BE2C (cell line): ENCODE measurements around the gene ANKRD40CL.

Source experiments
- DNase-seq: peaks from one replicate; pipeline ENCODE4 v3.0.0-alpha.2; 2020
- H3K27me3 ChIP-seq: fragments of 250-450 bp; sonication (Bioruptor Pico); 2 replicates; pipeline ENCODE4 v1.5.1; 2020; ENCODE audit warnings: mild to moderate bottlenecking
- H3K36me3 ChIP-seq: fragments of 250-450 bp; sonication (Bioruptor Pico); 2 replicates; pipeline ENCODE4 v1.5.1; 2020; ENCODE audit warnings: mild to moderate bottlenecking
- H3K4me1 ChIP-seq: fragments of 250-450 bp; sonication (Bioruptor Pico); 2 replicates; pipeline ENCODE4 v1.5.1; 2020
- H3K4me3 ChIP-seq: 2 replicates; pipeline ENCODE4 v1.5.1; 2011; ENCODE audit warnings: low read depth, low read length
- H3K9me3 ChIP-seq: fragments of 250-450 bp; sonication (Bioruptor Pico); 2 replicates; pipeline ENCODE4 v1.5.1; 2020
- CTCF ChIP-seq: IDR thresholded peaks from 2 replicates; pipeline ENCODE4 v1.5.1; 2012; ENCODE audit warnings: mild to moderate bottlenecking, low read depth, low read length

The ANKRD40CL gene

GRCh38 chr17:50745631-50746030 is 21.7 kb downstream of the ANKRD40CL start:
- H3K4me3 ChIP-seq: no peak overlapping the region
- no peaks in the 10 kb centered on the region for H3K4me1 ChIP-seq
- no peak for TF ChIP-seq CTCF
- H3K27me3 ChIP-seq: no peaks in the 10 kb centered on the region
- peaks cover 95% of the 10 kb centered on the region for H3K36me3 ChIP-seq
- no peak for DNase-seq
- H3K9me3 ChIP-seq: no peaks in the 10 kb centered on the region

GRCh38 chr17:50739098-50739497 is 28.2 kb downstream of the ANKRD40CL start:
- Histone ChIP-seq H3K9me3 (no peaks in the 10 kb centered on the region), H3K36me3 (peaks cover 77% of the 10 kb centered on the region), H3K27me3 (no peaks in the 10 kb centered on the region), H3K4me1 (0 out of 2 replicates have a peak, but pooled peaks cover 3% of the 10 kb centered on the region), H3K4me3 (no peak overlapping the region)
- no peak for DNase-seq
- no peak for TF ChIP-seq CTCF

- H3K27me3 ChIP-seq: no peaks in the 10 kb centered on the region
- H3K4me1 ChIP-seq: 0 out of 2 replicates have a peak, but pooled peaks cover 3% of the 10 kb centered on the region
- no peaks in the 10 kb centered on the region for H3K9me3 ChIP-seq
- H3K36me3 ChIP-seq: peaks cover 60% of the 10 kb centered on the region
- TF ChIP-seq CTCF: no peak
- no peak overlapping the region for H3K4me3 ChIP-seq
- no peak for DNase-seq
These were observed 30.1 kb downstream of the ANKRD40CL start for GRCh38 chr17:50737118-50737698.

GRCh38 chr17:50735287-50735686 is 32.0 kb downstream of the ANKRD40CL start:
- Histone ChIP-seq H3K4me1 (peaks cover 17% of the 10 kb centered on the region), H3K4me3 (no peak overlapping the region), H3K27me3 (no peaks in the 10 kb centered on the region), H3K36me3 (peaks cover 43% of the 10 kb centered on the region), H3K9me3 (no peaks in the 10 kb centered on the region)
- DNase-seq: no peak
- no peak for TF ChIP-seq CTCF

- peaks cover 15% of the 10 kb centered on the region for H3K4me1 ChIP-seq
- H3K9me3 ChIP-seq: no peaks in the 10 kb centered on the region
- H3K4me3 ChIP-seq: no peak overlapping the region
- no peaks in the 10 kb centered on the region for H3K27me3 ChIP-seq
- TF ChIP-seq CTCF: no peak
- DNase-seq: no peak
- H3K36me3 ChIP-seq: peaks cover 22% of the 10 kb centered on the region
These were observed 35.5 kb downstream of the ANKRD40CL start for GRCh38 chr17:50731575-50732460.
